ENCODE data around the gene CYSLTR2. TPM values are rescaled to one million over a fixed set of nuclear protein-coding genes. Genes with fewer than 3 reads are reported as not detected.

The CYSLTR2 gene
- total RNA-seq, 1 experiment from 2014 or later, result not detected

DNA sequence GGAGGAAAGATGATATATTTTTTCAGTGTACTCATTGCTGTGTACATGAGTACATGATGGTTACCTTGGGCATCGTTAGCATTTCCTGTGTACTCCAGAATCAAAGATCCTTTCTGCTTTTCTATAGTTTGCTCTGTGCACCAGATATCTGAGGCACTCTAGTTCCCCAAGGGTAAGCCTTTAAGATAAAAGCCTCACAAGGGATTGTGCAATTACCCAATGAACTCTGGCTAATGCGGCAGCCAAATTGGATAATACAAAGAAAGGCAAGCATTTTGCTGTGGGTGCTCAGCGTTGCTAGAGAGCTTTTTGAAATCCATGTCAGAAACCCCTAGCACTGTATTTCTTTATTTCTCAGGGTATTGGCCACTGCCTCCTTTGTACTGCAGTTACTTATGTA is 2.9 kb downstream of the CYSLTR2 start (continued):
- TF ChIP-seq, protein P1, sequence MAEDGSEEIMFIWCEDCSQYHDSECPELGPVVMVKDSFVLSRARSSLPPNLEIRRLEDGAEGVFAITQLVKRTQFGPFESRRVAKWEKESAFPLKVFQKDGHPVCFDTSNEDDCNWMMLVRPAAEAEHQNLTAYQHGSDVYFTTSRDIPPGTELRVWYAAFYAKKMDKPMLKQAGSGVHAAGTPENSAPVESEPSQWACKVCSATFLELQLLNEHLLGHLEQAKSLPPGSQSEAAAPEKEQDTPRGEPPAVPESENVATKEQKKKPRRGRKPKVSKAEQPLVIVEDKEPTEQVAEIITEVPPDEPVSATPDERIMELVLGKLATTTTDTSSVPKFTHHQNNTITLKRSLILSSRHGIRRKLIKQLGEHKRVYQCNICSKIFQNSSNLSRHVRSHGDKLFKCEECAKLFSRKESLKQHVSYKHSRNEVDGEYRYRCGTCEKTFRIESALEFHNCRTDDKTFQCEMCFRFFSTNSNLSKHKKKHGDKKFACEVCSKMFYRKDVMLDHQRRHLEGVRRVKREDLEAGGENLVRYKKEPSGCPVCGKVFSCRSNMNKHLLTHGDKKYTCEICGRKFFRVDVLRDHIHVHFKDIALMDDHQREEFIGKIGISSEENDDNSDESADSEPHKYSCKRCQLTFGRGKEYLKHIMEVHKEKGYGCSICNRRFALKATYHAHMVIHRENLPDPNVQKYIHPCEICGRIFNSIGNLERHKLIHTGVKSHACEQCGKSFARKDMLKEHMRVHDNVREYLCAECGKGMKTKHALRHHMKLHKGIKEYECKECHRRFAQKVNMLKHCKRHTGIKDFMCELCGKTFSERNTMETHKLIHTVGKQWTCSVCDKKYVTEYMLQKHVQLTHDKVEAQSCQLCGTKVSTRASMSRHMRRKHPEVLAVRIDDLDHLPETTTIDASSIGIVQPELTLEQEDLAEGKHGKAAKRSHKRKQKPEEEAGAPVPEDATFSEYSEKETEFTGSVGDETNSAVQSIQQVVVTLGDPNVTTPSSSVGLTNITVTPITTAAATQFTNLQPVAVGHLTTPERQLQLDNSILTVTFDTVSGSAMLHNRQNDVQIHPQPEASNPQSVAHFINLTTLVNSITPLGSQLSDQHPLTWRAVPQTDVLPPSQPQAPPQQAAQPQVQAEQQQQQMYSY (CRISPR knock-in tag; IDR thresholded peaks at IDR 0.05), result no peak
- no peak for TF ChIP-seq PRRX2 (CRISPR knock-in tag; IDR thresholded peaks at IDR 0.05)
- TF ChIP-seq, protein P2, sequence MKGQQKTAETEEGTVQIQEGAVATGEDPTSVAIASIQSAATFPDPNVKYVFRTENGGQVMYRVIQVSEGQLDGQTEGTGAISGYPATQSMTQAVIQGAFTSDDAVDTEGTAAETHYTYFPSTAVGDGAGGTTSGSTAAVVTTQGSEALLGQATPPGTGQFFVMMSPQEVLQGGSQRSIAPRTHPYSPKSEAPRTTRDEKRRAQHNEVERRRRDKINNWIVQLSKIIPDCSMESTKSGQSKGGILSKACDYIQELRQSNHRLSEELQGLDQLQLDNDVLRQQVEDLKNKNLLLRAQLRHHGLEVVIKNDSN (CRISPR knock-in tag; IDR thresholded peaks at IDR 0.05), result no peak

DNA sequence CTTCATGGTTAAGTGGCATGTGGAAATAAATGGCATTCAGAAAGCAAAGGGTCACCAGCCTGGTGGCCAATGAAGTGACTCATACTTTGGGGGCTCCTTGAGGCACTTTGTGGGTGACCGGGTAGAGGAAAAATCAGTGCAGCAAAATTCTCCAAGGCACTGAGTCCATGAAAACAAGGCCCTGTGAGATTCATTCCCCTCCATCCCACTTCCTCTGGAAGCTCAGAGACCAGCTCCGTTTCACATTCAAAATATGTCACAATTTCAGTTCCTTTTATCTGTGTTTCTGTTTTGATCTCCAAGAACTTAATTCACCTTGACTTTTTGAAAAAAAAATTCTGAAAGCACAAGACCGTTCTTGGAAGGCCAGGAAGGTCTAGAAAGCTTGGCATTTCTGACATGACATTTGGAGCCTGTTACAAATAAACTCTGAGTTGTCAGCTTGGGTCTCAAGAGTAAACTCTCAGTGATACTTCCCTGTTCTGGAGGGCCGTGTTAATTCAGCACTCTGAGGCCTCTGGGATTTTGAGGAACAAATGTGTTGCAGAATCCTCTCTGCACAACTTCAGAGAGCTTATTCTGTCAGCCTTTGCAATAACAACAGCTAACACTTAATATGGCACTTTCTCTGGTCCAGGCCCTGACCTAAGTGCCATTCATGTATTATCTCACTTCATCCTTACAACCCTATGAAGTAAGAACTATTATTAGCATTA is 6.8 kb downstream of the CYSLTR2 start:
- ATAC-seq (no peak), DNase-seq (ENCODE audit: low spot score) (no peak)
- no peaks in the 10 kb centered on the region for H3K27me3 Mint-ChIP-seq (ENCODE audit: low read depth)
- peaks cover 5% of the 10 kb centered on the region; the same call in 1 of the 2 replicates for H3K9me3 Mint-ChIP-seq
- ChIA-PET POLR2A (interaction anchor here (0.5 kb wide), 1 partner anchor 9 kb away, joined by 4 read pairs; no protein-coding TSS in a partner anchor), CTCF (no interaction called here)
- no peak overlapping the region for H3K4me3 Mint-ChIP-seq
- TF ChIP-seq GRHL2 (CRISPR knock-in tag; IDR thresholded peaks at IDR 0.05; ENCODE audit: insufficient replicate concordance, severe bottlenecking) (no peak), MYBL2 (CRISPR knock-in tag; IDR thresholded peaks at IDR 0.05) (no peak), KAT7 (CRISPR knock-in tag; IDR thresholded peaks at IDR 0.05; ENCODE audit: borderline replicate concordance) (no peak), JAZF1 (CRISPR knock-in tag; IDR thresholded peaks at IDR 0.05) (no peak), ZNF138 (CRISPR knock-in tag; conservative IDR thresholded peaks at IDR 0.05) (no peak), ZNF423 (CRISPR knock-in tag; IDR thresholded peaks at IDR 0.05) (no peak), ZNF232 (CRISPR knock-in tag; IDR thresholded peaks at IDR 0.05) (no peak), SOX15 (CRISPR knock-in tag; IDR thresholded peaks at IDR 0.05) (no peak), FOXP1 (CRISPR knock-in tag; IDR thresholded peaks at IDR 0.05; ENCODE audit: borderline replicate concordance) (no peak), MXD4 (CRISPR knock-in tag; IDR thresholded peaks at IDR 0.05; ENCODE audit: borderline replicate concordance) (no peak), ZNF263 (CRISPR knock-in tag; IDR thresholded peaks at IDR 0.05; ENCODE audit: low read depth) (no peak), TCF7 (CRISPR knock-in tag; IDR thresholded peaks at IDR 0.05; ENCODE audit: low read depth) (no peak)
- TF ChIP-seq, protein P2 (CRISPR knock-in tag; IDR thresholded peaks at IDR 0.05), result no peak
- TF ChIP-seq, protein P3, sequence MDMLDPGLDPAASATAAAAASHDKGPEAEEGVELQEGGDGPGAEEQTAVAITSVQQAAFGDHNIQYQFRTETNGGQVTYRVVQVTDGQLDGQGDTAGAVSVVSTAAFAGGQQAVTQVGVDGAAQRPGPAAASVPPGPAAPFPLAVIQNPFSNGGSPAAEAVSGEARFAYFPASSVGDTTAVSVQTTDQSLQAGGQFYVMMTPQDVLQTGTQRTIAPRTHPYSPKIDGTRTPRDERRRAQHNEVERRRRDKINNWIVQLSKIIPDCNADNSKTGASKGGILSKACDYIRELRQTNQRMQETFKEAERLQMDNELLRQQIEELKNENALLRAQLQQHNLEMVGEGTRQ (CRISPR knock-in tag; IDR thresholded peaks at IDR 0.05), result no peak
- TF ChIP-seq, protein P4, sequence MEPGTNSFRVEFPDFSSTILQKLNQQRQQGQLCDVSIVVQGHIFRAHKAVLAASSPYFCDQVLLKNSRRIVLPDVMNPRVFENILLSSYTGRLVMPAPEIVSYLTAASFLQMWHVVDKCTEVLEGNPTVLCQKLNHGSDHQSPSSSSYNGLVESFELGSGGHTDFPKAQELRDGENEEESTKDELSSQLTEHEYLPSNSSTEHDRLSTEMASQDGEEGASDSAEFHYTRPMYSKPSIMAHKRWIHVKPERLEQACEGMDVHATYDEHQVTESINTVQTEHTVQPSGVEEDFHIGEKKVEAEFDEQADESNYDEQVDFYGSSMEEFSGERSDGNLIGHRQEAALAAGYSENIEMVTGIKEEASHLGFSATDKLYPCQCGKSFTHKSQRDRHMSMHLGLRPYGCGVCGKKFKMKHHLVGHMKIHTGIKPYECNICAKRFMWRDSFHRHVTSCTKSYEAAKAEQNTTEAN (CRISPR knock-in tag; IDR thresholded peaks at IDR 0.05), result no peak
- TF ChIP-seq, protein P5, sequence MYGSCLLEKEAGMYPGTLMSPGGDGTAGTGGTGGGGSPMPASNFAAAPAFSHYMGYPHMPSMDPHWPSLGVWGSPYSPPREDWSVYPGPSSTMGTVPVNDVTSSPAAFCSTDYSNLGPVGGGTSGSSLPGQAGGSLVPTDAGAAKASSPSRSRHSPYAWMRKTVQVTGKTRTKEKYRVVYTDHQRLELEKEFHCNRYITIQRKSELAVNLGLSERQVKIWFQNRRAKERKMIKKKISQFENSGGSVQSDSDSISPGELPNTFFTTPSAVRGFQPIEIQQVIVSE (CRISPR knock-in tag; IDR thresholded peaks at IDR 0.05; ENCODE audit: borderline replicate concordance), result no peak
- TF ChIP-seq, protein P6, sequence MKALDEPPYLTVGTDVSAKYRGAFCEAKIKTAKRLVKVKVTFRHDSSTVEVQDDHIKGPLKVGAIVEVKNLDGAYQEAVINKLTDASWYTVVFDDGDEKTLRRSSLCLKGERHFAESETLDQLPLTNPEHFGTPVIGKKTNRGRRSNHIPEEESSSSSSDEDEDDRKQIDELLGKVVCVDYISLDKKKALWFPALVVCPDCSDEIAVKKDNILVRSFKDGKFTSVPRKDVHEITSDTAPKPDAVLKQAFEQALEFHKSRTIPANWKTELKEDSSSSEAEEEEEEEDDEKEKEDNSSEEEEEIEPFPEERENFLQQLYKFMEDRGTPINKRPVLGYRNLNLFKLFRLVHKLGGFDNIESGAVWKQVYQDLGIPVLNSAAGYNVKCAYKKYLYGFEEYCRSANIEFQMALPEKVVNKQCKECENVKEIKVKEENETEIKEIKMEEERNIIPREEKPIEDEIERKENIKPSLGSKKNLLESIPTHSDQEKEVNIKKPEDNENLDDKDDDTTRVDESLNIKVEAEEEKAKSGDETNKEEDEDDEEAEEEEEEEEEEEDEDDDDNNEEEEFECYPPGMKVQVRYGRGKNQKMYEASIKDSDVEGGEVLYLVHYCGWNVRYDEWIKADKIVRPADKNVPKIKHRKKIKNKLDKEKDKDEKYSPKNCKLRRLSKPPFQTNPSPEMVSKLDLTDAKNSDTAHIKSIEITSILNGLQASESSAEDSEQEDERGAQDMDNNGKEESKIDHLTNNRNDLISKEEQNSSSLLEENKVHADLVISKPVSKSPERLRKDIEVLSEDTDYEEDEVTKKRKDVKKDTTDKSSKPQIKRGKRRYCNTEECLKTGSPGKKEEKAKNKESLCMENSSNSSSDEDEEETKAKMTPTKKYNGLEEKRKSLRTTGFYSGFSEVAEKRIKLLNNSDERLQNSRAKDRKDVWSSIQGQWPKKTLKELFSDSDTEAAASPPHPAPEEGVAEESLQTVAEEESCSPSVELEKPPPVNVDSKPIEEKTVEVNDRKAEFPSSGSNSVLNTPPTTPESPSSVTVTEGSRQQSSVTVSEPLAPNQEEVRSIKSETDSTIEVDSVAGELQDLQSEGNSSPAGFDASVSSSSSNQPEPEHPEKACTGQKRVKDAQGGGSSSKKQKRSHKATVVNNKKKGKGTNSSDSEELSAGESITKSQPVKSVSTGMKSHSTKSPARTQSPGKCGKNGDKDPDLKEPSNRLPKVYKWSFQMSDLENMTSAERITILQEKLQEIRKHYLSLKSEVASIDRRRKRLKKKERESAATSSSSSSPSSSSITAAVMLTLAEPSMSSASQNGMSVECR (CRISPR knock-in tag; IDR thresholded peaks at IDR 0.05; ENCODE audit: borderline replicate concordance), result no peak
- TF ChIP-seq, protein P7, sequence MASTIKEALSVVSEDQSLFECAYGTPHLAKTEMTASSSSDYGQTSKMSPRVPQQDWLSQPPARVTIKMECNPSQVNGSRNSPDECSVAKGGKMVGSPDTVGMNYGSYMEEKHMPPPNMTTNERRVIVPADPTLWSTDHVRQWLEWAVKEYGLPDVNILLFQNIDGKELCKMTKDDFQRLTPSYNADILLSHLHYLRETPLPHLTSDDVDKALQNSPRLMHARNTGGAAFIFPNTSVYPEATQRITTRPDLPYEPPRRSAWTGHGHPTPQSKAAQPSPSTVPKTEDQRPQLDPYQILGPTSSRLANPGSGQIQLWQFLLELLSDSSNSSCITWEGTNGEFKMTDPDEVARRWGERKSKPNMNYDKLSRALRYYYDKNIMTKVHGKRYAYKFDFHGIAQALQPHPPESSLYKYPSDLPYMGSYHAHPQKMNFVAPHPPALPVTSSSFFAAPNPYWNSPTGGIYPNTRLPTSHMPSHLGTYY (CRISPR knock-in tag; IDR thresholded peaks at IDR 0.05), result no peak
- H3K4me1 Mint-ChIP-seq, result no peaks in the 10 kb centered on the region
- no peak overlapping the region for H3K27ac Mint-ChIP-seq
- no peaks in the 10 kb centered on the region for H3K36me3 Mint-ChIP-seq

Data from WTC11 (cell line).